GM21367 (cell line): ENCODE results near the gene PAQR5.
A peak's percentile ranks its signal among the peaks of the same experiment; 100 is the strongest.

ENCODE experiments used
- ATAC-seq: cut with Tn5 transposase; IDR thresholded peaks from one replicate; pipeline ENCODE4 v1.9.1; 2021; ENCODE audit not compliant: unreplicated experiment

The PAQR5 gene

DNA sequence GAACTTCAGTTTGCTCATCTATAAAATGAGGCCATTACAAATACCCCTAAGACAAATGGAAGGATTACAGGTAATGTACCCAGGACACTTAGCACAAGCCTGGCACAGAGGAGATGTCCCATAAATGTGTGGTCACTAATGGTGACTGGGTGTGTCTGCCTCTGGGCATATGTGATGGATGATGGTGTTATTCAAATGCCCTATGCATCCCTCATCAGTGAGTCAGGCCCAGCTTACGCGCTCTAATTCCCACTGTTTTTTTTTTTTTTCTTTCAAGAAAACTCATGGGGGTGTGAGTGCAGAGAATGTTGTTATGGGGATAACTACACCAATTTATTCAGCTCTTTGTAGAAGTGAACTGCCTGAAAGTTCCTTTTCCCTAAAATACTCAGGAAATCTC, 91.9 kb downstream of the PAQR5 start:
- ATAC-seq = no peak

DNA sequence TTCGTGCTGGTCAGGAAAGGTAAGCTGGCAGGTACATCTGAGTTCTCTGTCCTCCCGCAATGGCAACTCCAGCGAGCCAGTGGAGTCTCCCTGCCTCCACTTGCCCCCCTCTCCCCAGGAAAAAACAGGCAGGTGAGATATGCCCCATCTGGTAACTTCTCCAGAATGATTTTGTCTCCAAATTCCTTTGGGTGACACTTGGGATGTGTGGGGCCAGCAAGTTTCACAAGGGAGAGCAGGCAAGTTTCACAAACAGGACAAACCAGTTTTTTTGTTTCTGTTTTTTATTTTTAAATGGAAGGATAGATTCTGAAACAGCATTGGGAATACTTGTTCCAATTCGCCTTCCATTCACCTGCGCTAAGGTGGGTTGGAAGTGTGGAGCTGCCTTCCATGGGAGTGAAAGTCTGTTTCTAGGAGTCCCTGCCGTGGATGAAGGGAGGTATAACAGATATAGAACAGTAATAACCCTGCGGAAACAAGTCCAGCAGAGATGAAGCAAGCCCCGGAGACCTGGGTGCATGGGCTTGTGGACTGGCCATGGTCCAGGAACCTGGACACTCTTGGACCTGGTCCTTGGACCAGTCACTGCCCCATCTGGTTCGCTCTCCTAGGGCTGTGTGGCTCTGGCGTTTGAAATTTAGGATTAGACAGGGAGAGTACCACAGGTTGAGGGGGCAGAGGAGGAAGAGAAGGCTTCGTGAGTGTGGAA, 92.5 kb downstream of the PAQR5 start:
- no peak for ATAC-seq

DNA sequence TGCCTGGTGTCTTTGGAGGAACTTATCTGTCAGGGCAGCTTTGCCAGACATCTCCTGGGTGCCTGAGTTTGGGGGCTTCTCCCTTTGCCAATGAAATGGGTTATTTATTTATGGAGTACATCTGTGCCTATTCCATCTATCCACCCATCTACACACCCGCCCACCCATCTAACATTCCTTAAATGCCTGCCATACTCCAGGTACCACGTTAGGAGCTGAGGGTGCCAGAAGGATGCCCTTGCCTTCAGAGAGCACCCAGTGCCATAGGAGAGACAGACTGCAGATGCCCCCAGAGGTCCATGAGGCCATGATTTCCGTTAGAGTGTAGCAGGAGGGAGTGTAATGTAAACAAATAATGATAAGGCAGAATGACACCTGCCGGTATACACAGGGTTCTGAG, 93.6 kb downstream of the PAQR5 start:
- no peak for ATAC-seq

- no peak for ATAC-seq
Observed at GRCh38 chr15:69393831-69394491, 95.2 kb downstream of the PAQR5 start.

- ATAC-seq = no peak
Observed at GRCh38 chr15:69394556-69395282, 96.0 kb downstream of the PAQR5 start.

GRCh38 chr15:69395460-69395859, 96.7 kb downstream of the PAQR5 start:
- ATAC-seq = no peak

- no peak for ATAC-seq
Observed at GRCh38 chr15:69395991-69396390, 97.3 kb downstream of the PAQR5 start.

DNA sequence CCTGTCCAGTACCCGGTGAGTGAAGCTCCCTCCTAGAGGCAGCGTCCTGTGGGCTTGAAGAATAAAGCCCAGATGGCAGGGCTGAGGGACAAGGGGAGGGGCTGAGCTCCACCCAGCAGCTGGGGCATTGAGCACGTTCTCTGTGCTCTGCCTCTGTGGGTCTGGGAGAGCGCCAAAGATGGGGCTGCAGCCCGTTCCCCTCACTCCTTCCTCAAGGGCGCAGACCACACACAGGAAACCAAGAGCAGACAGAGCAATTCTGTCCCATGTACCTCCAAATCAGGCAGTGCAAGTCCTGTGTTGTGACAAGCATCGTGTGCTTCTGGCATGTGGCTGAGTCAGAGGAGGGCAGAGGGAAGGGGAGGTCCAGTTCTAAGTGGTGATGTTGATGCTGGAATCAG, 99.8 kb downstream of the PAQR5 start:
- no peak for ATAC-seq

GRCh38 chr15:69400850-69401249, 102.1 kb downstream of the PAQR5 start:
- no peak for ATAC-seq

DNA sequence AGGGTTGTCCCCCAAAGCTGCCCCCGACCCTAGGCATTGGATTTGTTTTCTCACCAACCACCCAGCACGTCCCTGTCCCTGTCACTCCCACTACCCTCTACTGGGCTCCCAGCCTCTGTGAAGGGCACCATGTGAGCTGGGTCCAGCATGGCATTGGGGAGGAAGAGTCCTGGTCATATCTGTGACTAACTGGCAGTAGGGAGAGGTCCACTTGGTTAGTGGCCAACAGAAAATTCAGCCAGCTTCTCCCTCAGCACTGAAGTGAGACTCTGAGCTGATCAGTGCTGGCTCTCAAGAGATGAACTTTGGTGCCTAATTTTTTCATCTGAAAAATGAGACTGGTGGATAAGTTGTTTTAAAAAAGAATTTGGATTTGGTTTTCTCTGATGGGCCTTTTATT, 104.1 kb downstream of the PAQR5 start:
- no peak for ATAC-seq

DNA sequence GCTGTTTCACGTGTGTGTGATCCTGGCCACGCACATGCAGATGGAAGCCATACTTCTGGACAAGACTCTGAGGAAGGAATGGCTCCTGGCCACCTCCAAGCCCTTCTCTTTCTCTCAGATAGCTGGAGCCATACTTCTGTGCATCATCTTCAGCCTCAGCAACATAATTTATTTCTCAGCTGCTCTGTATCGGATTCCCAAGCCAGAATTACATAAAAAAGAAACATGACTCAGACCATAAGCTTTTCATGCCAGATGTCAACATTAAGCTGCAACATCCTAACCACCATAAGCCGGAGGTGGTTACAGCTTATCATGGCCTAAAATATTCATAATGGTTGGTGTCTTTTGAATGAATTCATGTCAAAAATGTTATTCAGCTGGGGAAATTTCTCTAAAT, 104.9 kb downstream of the PAQR5 start:
- no peak for ATAC-seq

GRCh38 chr15:69405110-69405509, 106.4 kb downstream of the PAQR5 start:
- ATAC-seq = no peak

DNA sequence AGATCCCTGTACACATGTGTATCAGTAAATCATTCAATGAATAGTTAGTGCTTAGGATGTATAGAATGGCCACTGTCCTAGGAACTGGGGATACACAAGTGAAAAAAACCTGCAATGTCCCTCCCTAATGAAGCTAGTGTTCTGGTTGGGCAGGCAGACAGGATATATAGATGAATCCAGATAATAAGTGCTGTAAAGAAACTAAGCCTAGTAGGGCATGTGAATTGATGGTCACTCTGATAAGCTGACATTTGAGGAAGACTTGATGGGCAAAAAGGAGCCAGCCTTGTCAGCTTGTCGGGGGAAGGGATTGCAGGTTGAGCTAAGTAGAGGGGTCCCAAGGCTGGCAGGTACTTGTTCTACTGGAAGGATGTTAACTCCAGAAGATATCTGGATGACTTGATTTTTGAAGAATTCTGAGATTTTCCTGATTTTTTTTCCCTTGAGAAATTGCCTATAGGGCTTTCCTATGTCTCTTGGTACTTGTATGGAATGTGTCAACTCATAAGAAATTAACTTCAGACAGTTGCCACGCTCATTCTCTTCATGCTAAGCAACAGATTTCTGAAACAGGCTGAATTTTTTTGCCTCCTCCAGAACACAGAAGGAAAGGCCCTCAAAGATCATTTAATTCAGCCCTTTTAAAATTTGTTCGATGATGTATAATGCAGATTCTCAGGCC, 109.1 kb downstream of the PAQR5 start:
- ATAC-seq = no peak

GRCh38 chr15:69408841-69409240, 110.1 kb downstream of the PAQR5 start:
- no peak for ATAC-seq

DNA sequence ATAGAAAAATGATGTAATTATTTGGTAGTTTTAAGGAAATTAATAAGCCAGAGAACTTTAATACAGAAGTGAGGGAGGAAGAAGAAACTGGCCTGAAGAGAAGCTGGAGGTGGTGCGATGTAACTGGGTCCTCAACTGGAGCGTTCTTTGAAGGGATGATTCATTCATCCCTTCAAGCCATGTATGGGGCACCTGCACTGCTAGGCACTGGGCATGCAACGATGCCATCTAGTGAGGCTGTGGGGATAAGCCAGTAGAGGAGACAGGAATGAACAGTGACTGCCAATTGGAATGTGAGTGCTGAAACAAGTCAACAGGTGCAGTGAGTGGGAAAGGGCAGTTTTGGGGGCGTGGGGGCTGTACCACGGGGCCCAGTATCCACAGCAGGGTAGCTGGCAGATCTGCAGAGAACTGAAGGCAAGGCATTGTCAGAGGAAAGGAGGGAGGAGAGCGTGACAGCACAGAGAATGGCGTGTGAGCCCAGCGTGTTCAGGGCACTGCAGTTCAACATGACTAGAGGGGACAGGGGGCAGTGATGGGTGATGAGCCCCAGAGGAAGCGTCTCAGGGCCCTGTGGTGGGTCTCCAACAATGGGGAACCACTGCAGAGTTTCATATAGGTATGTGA, 111.6 kb downstream of the PAQR5 start:
- no peak for ATAC-seq

GRCh38 chr15:69412274-69412673, 113.6 kb downstream of the PAQR5 start:
- no peak for ATAC-seq

- ATAC-seq = no peak
Observed at GRCh38 chr15:69412701-69413100, 114.0 kb downstream of the PAQR5 start.

DNA sequence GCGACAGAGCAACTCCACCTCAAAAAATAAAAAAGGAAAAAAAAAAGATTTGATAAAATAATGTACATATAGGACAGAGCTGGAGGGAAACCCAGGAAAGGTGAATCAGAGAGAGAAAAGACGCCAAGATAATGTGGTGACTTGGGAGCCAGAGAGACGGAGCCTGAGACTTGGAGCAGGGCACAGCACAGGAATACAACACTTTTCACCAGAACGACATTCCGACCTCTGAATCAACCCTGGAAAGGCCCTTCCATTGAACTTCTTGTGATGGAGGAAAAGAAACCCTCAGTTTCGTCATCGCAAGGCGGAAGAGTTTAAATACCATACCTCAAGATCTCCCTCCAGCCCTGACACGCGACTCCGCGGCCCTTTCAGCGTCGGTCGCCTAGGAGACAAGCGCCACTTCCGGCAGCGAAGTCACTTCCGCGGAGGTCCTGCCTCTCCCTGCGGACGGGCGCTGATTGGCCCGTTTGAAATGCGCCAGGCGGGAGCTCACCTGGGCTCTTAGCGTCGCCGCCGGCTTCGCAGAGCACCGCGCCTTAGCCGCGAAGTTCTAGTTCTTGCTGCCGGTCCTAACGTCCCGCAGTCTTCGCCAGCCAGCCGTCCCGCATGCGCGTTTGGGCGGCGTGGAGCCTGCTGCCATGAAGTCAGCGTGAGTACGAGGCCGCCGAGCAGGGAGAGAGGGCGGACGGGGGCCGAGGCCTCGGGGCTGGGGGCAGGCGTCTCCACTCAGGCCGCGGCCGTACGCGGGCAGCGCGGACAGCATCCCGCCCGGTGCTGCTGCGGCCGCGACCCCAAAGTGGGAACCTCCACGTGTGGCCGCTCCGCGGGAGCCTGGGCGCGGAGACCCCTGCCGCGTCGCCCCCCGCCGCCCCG, 115.3 kb downstream of the PAQR5 start, which contains the start of gene KIF23:
Gene KIF23 (plus strand): TSS at position 528 of the 879 bp plus-strand sequence. CDS start 117 bp downstream, at position 645.
- peak; percentile 84 for ATAC-seq

GRCh38 chr15:69414701-69415167, 116.0 kb downstream of the PAQR5 start:
- peak; percentile 26 for ATAC-seq

DNA sequence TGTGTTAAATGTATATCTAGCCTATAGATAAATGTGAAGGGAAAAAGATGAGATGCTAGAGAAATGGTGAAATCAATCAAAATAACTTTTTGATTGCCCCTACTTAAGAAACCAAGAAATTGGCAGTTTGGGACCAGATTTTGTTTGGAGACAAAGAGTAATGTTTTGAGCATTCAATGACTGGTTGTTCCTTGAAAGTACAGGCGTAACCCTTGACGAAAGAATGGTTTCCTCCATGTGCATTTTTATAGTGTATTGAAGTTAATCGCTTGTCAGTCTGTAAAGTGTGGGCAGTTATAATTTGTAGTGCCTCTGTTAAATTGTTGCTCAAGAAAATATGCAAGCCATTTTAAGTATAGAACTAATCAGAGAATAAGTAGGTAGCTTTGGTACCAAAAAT, 116.7 kb downstream of the PAQR5 start:
- ATAC-seq = no peak
